GM18870 (cell line): ENCODE measurements around the gene RNF215.

Experiments used
- ATAC-seq: cut with Tn5 transposase; IDR thresholded peaks from one replicate; pipeline ENCODE4 v1.9.1; 2021; ENCODE audit warnings: moderate library complexity; ENCODE audit not compliant: unreplicated experiment

Gene RNF215

DNA sequence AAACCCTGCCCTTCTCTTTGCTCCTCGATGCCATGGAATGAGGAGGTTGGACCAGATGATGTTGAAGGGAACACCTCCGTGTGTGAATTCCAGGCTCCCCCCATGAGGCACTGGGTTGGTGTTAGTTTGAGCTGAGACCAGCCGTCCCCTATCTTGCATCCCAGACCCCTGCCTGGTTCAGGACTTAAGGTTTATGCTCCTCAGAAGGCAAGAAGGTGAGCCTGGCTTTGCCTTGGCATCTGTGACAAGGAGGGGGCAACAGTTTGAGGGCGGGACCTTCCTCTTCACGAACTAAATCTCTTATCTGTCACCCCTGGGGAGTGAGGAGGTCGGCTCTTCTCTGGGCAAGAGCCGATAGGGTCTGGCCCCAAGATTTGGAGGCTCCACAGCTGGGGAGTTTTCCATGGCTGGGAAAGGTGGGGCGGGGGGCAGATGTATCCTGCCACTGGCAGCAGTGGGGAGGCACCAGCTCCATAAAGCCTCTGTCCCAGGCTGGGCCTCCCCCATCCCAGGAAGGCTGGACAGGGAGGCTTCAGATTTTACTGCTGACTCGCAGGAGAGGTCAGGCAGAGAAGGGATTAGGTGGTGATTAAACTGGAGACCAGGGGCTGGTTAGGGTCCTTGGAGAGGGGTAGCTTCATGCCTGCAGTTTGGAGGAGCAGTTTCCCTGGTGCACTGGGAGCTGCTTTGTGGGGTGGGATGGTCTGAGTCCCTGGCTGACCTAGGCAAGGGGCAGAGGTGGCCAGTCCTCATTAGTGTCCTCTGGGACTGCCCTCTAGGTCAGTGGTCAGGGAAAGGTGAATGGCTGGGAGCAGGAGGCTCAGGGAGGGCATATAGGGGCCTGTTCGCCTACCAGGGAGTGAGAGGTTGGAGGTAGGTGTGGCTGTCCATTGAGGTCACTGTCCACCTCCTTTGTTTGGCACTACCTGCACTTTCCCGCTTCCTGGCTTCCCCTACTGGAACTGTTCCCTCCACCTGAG lies 10.7 kb upstream of the RNF215 start:
- no peak for ATAC-seq

DNA sequence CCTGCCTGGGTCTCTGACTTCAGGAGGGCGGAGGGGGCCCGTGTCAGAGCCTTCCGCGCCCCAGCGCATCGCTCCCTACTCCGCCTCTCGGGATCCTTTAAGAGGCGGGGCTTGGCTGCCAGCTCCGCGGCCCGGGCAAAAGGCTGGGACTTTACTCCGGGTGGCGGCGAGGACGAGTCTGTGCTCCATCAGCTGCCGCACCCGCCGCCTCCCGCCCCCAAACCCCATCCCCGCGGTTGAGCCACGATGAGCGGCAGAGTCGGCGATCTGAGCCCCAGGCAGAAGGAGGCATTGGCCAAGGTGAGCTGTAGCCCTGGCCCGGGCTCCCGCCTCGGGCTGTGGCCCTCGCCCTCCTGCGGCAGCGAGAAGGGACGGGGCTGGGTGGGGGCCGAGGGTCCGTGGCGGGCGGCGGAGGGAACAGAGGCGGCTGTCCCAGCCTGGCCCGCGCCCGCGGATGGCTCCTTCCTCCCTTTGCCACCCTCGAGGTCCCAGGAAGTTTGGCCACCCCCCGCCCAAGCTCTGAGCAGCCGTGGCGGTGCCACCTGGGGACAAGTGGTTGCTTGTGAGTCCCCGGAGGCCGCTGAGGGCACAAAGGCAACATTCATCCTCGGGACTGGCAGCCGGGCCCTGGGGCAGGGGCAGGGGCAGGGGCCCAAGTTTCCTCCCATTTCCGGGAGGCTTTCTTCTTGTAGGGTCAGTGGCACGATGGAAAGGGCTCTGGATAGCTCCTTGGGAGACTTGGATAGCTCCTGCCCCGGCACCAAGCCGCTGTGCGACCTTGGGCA lies 9.9 kb upstream of the RNF215 start, which contains the start of gene SEC14L2:
Gene SEC14L2, plus strand, starts transcription at position 148 of the 785 bp plus-strand sequence. Its CDS starts 99 bp downstream, at position 247.
- no peak for ATAC-seq

DNA sequence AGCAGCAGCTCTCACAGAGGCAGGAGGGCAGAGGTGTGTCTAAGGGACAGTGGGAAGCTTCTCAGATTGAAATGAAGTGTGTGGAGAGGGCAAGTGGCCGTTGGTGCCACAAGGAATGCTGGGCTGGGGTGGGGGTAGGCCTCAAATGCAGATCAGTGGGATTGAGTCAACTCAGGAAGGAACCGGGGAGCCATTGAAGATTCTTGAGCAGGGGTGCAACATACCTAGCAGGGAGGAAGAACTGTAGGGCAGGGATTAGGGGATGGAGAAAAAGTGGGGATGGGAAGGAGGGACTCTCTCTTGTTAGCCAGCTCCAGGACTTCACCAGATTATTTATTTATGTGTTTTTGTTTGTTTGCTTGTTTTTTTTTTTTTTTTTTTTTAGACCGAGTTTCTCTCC lies 6.7 kb upstream of the RNF215 start:
- no peak for ATAC-seq

DNA sequence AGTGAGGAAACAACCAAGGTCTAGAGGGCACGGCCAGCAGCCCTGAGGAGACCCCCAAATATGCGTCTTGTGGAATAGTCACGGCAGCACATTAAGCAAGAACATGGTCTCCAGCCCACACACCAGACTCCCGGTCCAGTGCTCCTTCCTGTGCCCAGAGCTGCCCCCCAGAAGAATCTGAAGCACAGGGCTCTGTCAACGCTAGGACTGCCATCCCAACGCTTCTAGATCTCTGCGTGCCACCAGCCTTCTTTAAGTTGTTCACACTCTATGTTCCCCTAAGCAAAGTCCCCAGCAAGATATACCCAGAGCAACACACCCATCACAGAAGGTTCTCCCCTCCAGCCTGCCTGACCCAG lies 6.1 kb upstream of the RNF215 start:
- ATAC-seq: no peak

DNA sequence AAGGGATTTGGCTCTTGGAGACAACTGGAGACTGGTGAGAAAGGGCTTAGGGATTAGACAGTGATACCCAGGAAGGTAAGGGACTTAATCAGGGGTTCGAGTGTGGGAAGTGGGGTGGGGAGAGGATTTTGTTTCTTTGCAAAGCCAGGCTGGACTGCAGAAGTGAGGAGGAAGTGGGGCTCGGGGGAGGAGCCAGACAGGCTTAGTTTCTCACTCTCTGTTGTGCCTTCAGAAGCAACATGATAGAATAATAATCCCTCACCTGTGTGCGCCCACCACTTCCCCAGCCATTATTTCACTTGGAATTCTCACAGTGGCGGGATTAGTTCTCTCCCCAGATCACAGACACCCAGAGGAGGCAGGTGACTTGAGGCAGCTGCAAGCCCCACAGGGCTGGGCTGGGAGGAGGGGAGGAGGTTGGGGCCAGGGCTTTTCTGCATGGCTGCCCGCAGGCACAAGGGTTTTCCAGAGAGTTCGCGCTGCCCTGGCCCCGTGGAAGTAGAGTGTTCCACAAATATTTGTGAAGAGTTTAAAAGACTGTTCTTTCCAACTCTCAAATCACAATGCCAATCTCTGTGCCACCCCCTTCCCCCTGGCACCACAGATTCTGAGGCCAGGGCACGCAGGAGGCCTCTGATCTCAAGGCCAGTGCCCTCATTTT lies 5.6 kb upstream of the RNF215 start:
- ATAC-seq: no peak

DNA sequence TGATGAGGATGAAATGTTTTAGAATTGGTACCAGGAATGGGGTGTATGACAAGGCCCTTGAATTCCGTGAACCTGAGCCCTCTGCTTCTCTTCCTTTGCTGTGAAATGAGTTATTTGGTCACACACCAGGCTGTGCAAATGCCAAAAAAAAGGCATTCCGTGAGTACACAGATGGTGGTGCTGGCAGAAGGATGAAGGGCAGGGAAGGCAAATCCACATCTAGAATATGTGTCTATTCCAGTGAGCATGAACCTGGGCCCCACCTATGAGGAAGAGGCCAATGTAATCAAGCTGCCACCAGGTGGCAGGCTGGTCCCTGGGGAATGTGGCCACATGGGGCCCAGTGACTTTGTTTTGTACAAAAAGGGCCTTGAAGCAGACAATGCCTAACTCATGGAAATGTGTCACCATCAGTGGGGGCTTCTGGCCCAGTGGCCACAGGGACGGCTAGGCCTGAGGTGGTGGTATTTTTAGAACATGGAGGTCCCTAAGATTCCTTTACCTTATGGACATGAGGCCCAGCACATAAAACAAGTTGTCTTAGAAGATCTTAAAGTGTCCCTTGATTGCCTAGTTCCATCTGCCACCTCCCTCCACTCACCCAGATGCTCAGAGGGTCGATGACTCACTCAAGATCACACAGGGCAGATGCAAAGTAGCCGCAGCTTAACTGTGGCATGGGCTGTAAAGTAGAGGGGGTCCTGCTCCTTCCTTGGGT lies 3.9 kb upstream of the RNF215 start:
- no peak for ATAC-seq

DNA sequence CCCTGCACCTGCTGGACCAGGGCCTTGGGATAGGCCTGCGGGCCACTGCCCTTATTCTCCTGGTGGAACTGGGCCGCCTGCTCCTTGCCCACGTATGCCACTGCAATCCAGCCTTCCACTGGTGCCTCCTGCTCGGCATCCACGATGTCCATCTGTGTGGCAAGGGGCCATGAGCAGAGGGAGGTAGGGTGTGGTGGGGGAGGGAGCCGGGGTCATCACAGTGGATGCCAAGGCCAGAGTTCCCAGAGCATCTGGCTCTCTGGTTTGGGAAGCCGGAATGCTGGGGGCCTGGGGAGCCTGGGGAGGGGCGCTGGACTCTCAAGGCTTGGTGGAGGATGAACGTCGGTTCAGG lies 627 bp downstream of the RNF215 start:
- no peak for ATAC-seq

DNA sequence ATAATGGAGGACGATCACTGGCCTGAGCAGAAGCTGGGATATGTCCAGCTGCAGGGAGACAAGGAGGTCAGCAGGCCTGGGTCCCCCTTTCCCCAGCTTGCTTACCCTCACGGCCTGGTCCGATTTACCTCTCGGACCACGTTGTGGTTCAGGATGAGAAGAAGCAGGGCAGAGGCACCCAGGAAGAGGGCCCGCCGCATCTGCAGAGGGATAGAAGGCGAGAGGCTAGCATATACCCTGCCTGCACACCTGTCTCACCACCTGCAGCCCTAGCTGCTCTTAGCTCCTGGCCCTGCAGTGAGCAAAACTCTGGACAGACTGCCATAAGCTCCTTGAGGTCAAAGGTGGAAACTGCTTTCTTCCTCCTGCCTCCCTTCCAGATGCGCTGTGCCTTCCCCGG lies 1.3 kb downstream of the RNF215 start:
- ATAC-seq: no peak

DNA sequence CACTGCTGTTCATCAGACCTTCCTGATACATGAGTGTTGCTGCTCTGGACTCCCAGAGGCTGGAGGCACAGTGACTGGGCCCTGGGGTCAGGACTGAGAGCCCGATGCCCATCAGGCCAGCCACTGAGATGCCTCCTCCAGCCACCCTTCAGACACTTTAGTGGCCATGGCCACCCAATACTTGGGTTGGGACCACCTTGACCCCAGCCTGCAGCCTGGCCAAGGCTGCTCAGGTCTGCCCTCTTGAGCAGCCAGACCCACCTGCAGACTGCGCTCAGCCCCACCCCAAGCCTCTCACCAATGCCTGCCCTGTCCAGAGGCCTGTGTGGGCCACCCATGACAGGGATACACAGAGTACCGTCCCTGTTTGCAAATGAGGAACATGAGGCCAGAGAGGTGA lies 4.2 kb downstream of the RNF215 start:
- no peak for ATAC-seq

DNA sequence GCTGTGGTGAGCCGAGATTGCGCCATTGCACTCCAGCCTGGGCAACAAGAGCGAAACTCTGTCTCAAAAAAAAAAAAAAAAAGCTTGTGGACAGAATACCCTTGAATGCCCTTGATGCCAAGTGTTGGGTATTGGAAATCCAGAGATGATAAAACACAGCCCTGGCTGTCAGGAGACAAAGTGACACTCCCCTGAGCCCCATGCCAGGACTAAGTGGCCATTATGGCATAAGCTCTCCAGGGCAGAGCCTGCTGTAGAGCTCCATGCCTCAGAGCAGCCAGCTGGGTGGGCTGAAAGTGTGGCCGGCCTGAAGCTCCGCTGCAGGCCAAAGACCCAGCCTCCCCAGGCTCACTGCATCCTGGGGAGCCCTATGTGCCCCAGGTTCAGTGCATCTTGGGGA lies 4.9 kb downstream of the RNF215 start:
- ATAC-seq: no peak

DNA sequence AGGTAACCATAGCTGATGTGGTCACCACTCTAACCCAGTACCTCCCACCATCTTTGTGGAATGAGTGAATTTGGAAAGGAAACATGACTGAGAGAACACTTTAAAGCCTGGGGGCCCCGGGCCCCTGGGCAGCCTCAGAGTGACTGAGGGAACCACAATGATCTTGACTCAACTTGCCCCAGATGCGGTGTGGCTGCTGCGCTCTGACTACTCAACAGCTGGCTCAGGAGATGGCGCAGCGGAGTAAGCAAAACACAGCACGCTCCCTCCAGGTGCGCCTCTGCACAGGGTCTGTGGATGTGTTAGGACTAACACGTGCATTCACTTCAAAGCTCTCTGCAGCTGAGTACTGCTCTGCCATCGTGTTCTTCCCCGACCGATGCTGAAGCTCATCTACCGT lies 5.9 kb downstream of the RNF215 start:
- no peak for ATAC-seq

DNA sequence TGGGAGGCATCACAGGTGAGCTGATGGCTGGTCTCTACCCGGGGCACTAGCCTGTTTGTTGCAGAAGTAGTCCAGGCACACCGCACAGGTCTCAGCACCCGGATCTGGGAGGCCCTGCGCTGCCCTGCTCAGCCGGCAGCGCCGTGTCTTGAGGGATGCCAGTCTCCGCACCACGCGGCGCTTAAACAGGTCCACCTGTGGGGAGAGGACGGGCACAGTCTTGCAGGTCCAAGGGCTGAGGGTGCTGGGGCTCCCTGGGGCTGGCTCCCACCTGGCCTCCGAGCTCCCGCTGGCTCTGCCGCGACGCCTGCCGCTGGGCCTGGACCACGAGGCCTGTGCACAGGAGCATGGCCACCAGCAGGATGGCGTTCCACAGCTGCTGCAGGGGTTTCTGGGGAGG lies 7.2 kb downstream of the RNF215 start:
- no peak for ATAC-seq

DNA sequence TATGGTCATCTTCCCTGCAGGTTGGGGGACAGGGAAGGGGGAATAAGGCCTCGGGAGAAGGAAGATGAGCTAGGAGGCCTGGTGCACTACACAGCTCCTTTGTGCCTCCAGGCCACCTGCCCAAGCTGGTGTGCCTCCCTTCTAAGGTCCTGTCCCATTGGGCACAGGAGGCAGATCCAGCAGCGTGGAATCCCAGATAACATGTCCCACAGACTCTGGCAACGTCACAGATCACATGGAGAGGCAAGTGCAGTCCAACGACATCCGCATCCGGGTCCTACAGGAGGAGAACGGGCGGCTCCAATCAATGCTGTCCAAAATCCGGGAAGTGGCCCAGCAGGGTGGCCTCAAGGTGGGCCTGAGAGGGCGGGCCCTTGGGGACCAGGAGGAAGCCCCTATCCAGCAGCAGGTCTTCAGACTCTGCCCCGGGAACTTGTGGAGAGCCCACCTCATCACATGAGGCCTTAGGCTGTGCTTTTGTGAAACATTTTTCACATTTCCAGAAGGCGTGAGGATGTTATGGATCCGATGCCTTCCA lies 11.8 kb downstream of the RNF215 start:
- no peak for ATAC-seq

DNA sequence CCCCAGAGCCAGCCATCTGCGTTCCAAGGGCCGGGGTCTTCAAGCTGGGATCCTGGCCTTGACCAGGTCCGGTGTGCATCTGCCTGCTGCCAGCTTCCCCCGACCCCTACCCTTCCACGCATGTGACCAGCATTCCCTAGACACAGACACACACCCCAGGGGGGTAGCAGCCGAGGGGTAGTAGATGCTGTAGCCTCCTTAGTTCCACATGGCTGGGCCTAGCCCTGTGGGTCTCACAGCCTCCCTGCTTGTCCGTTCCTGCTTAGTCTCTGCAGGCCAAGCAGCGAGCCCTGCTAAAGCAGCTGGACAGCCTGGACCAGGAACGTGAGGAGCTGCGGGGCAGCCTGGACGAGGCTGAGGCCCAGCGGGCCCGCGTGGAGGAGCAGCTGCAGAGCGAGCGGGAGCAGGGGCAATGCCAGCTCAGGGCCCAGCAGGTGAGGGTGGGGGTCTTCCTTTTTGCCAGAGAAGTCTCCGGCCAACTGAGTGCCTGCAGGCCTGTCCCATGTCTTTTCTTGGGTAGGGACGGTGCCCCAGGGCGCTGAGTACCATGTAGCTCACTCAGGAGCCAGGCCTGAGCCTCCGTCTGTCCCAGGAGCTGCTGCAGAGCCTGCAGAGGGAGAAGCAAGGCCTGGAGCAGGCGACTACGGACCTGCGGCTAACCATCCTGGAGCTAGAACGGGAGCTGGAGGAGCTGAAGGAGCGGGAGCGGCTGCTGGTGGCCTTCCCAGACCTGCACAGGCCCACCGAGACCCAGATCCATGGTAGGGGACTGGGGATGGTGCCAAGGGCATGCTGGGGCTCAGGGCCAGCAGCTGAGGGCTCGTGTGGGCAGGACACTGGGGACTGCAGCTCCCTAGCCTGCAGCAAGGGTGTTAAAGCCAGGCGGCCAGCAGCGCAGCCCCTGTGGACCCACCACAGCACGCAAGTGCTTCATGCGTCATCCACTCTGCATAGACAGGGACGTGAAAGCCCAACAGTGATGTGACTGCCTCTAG lies 13.6 kb downstream of the RNF215 start:
- no peak for ATAC-seq

DNA sequence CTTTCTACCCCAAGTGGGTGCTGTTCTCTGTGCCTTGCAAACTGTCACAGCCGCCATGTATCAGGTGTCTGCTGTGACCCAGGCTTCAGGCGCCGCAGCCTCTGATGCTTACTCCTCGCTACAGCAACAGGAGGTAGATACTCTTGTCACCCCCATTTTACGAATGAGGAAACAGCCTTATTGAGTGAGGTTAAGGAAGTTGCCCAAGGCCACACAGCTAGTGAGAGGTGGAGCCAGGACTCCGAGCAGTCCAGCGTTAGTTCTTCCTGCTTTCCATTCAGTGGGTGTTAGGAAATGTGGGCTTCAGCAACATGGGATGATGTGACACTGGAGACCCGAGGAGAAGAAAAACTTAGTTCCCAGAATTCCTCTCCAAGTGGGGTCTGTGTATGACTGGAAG lies 14.3 kb downstream of the RNF215 start:
- ATAC-seq: no peak

DNA sequence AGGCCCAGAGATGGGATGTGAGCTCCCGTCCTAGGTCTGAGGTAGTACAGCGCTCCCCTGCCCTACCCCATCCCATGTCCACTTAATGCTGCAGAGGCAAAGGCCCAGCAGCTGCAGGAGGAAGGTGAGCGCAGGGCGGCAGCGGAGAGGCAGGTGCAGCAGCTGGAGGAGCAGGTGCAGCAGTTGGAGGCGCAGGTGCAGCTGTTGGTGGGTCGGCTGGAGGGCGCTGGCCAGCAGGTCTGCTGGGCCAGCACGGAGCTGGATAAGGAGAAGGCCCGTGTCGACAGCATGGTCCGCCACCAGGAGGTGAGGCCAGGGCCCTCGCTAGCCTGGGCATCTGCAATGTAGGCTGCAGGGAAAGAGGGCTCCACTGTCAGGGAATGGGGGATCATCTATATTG lies 15.2 kb downstream of the RNF215 start:
- no peak for ATAC-seq

DNA sequence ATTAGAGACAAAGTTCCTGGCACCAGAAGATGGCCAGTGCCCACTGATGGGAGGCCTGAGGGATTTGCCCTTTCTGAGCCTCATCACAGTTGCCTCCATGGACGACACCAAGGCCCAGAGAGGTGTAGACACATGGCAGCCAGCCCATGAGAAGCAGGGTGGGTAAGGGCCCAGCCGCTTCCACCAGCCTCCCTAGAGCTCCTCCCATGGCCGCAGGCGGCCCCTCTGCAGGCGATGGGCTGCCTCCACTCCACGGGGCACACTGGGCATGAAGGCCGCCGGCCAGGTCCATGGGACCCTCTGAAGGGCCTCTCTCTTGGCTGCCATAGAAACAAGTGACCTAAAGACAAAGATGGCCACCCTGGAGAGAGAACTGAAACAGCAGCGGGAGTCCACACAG lies 15.9 kb downstream of the RNF215 start:
- ATAC-seq: no peak

DNA sequence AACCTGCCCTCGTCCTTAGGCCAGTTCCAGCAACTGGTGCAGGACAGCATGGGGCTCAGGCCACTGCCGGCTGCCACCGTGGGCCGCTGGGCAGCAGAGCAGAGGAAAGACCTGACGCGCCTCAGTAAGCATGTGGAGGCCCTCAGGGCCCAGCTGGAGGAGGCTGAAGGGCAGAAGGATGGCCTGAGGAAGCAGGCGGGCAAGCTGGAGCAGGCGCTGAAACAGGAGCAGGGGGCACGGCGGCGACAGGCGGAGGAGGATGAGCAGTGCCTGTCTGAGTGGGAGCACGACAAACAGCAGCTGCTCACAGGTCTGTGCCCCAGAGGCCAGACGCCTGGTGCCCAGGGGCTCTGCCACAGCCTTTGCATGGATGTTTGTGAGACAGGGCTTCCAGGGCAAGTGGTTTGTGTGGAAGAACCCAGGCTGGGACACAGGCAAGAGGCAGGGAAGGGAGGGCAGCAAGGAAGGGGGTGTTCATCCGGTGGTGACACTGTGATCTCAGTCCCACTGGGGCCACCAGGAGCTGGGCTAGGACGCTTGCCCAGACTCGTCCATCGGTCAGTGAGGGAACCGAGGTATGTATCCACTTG lies 16.5 kb downstream of the RNF215 start:
- ATAC-seq: no peak

DNA sequence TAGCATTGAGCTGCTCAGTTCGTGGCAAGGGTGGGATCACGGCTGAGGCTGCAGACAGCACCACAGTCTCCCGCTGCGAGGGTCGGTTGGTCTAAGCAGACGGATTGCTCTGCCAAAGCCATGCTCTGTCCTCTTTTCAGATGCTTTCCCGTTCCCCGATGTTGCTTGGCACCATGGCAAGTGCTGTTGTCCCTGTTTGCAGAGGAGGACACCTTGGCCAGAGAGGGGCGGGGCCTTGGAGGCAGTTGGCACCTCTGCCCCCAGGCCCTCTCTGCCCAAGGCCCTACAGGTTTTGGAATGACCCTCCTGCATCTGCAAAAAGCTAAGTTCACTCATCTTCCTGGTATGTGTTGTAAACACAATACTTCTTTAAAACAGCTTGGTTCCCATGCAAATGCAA lies 18.8 kb downstream of the RNF215 start:
- ATAC-seq: no peak
